Ishikawa (cell line): ENCODE results near the gene ADCY1.

ENCODE experiments used
- CEBPB ChIP-seq: IDR thresholded peaks from 2 replicates; pipeline ENCODE4 v1.6.1; 2012
- CREB1 ChIP-seq: IDR thresholded peaks from 2 replicates; pipeline ENCODE4 v1.6.1; 2012; ENCODE audit warnings: low read depth
- EGR1 ChIP-seq: IDR thresholded peaks from 2 replicates; pipeline ENCODE4 v1.6.1; 2012
- EP300 ChIP-seq: IDR thresholded peaks from 2 replicates; pipeline ENCODE4 v1.6.1; 2012; ENCODE audit warnings: borderline replicate concordance
- FOXM1 ChIP-seq: IDR thresholded peaks from 2 replicates; pipeline ENCODE4 v1.6.1; 2012; ENCODE audit warnings: low read depth, borderline replicate concordance
- NFIC ChIP-seq: IDR thresholded peaks from 2 replicates; pipeline ENCODE4 v1.6.1; 2012
- RAD21 ChIP-seq: IDR thresholded peaks from 2 replicates; pipeline ENCODE4 v1.6.1; 2012; ENCODE audit warnings: low read depth
- TAF1 ChIP-seq: IDR thresholded peaks from 2 replicates; pipeline ENCODE4 v1.6.1; 2012; ENCODE audit warnings: low read depth, mild to moderate bottlenecking
- TCF12 ChIP-seq: IDR thresholded peaks from 2 replicates; pipeline ENCODE4 v1.6.1; 2012; ENCODE audit warnings: low read depth
- TEAD4 ChIP-seq: IDR thresholded peaks from 2 replicates; pipeline ENCODE4 v1.6.1; 2012
- YY1 ChIP-seq: IDR thresholded peaks from 2 replicates; pipeline ENCODE4 v1.6.1; 2012; ENCODE audit warnings: low read depth
- ZBTB7A ChIP-seq: IDR thresholded peaks from 2 replicates; pipeline ENCODE4 v1.6.1; 2012; ENCODE audit warnings: low read depth
- TF ChIP-seq, protein P1 (sequence below): IDR thresholded peaks from 2 replicates; pipeline ENCODE4 v1.6.1; 2012; ENCODE audit warnings: low read depth, mild to moderate bottlenecking
- TF ChIP-seq, protein P2 (sequence below): IDR thresholded peaks from 2 replicates; pipeline ENCODE4 v1.6.1; 2012
- TF ChIP-seq, protein P3 (sequence below): IDR thresholded peaks from 2 replicates; pipeline ENCODE4 v1.6.1; 2012

Gene ADCY1

DNA sequence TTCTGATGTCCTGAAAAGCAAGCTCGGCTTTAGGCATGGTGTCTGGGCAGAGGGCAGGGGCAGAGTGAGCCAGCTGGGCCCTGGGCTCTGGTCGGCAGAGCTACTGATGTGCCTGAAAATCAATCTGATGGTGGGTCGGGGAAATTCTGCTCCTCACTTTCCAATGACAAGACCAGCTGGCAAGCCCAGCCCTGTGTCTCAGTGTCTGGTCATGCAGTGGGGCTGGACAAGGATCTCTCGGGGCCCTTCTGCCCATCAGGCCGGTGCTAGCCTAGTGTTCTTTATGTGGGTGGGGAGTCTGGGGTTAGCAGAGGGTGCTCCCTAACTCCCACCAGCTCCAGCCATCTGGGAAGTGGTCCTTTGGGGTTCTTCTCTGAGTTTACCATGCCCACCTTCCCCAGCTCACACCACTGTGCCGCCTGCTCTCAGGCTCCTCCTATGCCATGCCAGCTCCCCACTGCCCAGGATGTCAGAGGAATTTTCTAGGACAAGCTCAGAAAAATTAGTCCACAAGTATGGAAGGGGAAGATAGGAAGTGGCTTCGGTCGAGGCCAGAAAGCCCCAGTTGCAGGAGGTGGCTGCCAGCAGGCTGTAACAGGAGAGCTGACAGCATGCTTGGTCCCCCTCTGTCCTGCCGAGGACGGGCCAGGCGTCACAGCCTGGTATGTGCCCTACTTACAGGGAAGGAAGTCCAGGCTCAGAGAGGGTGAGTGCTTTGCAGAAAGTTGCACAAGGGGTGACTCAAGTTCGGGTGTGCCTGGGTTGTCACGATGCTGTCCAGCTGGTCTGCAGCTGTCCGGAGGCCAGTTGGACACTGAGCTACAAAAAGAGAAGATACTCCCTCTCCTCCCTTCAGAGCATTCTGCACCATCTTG lies 135.2 kb downstream of the ADCY1 start:
- TF ChIP-seq TCF12, result no peak

DNA sequence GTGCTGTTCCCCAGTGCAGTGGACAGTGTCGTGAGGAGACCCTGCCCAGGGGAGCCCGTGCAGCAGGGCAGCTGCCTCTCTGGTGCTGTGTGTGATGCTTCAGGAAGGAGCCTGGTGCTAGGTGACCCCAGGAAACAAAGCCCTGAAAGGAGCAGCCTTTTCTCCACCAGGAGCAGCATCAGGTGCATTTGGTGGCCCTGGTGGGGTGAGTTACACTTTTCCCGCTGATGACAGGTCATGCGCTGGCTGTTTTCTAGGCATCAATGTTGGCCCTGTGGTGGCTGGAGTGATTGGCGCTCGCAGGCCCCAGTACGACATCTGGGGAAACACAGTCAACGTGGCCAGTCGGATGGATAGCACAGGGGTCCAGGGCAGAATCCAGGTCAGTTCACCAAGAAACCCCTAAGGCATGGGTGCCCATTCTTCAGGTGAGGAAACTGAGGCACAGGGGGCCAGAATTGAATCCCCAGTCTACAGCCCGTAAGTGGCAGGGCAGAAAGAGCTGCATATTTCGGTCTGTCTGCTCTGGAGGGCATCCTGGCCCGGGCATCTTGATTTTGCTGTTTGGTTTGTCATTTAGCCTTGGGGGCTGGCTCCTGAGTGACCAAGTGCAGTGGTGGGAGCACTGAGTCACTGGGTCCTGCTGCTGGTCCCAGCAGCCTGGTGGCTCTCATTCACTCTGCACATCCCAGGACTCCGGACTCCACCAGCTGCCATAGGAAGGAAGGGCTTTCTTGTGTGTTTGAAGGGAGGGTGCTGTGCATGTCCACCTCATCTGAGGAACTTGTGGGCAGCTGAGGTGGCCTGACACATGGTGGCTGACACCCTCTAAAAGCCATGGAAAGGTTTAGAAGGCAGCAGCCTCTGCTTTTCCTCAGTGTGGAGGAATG lies 136.3 kb downstream of the ADCY1 start:
- TF ChIP-seq, protein P1, sequence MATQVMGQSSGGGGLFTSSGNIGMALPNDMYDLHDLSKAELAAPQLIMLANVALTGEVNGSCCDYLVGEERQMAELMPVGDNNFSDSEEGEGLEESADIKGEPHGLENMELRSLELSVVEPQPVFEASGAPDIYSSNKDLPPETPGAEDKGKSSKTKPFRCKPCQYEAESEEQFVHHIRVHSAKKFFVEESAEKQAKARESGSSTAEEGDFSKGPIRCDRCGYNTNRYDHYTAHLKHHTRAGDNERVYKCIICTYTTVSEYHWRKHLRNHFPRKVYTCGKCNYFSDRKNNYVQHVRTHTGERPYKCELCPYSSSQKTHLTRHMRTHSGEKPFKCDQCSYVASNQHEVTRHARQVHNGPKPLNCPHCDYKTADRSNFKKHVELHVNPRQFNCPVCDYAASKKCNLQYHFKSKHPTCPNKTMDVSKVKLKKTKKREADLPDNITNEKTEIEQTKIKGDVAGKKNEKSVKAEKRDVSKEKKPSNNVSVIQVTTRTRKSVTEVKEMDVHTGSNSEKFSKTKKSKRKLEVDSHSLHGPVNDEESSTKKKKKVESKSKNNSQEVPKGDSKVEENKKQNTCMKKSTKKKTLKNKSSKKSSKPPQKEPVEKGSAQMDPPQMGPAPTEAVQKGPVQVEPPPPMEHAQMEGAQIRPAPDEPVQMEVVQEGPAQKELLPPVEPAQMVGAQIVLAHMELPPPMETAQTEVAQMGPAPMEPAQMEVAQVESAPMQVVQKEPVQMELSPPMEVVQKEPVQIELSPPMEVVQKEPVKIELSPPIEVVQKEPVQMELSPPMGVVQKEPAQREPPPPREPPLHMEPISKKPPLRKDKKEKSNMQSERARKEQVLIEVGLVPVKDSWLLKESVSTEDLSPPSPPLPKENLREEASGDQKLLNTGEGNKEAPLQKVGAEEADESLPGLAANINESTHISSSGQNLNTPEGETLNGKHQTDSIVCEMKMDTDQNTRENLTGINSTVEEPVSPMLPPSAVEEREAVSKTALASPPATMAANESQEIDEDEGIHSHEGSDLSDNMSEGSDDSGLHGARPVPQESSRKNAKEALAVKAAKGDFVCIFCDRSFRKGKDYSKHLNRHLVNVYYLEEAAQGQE, result no peak

DNA sequence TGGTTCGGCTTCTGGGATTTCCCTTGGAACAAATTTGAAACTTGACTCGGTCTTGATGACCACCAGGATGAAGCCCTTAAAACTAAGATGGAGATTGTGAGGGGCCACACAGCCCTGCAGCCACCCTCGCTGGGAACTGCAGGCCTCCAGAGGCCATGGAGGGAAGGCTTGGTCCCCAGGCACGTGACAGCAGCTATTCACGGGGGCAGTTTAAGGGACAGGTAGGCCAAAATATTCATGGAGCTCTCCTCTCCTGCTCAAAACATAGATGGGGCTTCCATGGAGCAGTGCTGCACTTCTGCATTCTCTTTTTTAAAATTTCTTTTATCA lies 137.0 kb downstream of the ADCY1 start:
- TF ChIP-seq RAD21 (no peak), FOXM1 (no peak), NFIC (no peak), ZBTB7A (no peak), EP300 (no peak), YY1 (no peak), CEBPB (no peak), TAF1 (no peak)
- TF ChIP-seq, protein P1, result no peak
- TF ChIP-seq, protein P2, sequence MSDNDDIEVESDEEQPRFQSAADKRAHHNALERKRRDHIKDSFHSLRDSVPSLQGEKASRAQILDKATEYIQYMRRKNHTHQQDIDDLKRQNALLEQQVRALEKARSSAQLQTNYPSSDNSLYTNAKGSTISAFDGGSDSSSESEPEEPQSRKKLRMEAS, result no peak

DNA sequence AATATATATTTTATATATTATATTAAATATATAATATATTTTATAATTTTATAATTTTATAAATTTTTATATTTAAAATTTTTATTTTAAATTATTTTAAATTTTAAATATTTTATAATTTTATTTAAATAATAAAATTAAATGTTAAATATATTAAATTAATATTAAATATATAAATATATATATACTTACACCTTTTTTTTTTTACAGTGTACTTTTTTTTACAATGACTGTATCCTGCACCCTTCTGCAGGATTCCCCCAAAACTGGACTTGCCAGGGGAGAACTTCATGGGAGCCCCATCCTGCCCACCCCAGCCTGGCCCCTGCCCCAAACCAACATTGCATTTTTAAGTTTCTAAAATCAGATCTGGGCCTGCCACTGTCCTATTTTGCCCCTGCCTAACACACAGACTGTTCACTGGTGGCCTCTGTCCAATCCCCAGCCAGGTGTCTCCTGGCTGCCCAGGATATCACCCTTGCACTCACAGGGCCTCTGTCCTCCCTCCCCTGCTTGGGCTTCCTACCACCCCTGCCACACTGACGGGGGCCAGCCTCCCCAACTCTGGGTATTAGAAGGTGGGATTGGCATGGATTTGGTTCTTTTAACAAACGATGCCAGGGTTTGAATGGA lies 138.0 kb downstream of the ADCY1 start:
- TF ChIP-seq TAF1 (no peak), TEAD4 (no peak), CREB1 (no peak), FOXM1 (no peak), EP300 (no peak), YY1 (no peak), CEBPB (no peak), RAD21 (no peak), NFIC (no peak), EGR1 (no peak), TCF12 (no peak), ZBTB7A (no peak)
- TF ChIP-seq, protein P1, result no peak
- TF ChIP-seq, protein P2, result no peak
- TF ChIP-seq, protein P3, sequence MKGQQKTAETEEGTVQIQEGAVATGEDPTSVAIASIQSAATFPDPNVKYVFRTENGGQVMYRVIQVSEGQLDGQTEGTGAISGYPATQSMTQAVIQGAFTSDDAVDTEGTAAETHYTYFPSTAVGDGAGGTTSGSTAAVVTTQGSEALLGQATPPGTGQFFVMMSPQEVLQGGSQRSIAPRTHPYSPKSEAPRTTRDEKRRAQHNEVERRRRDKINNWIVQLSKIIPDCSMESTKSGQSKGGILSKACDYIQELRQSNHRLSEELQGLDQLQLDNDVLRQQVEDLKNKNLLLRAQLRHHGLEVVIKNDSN, result no peak
